Endothelial cell (in vitro differentiated cells): ENCODE results near the gene JPT1. TPM values are rescaled to one million over a fixed set of nuclear protein-coding genes. Genes with fewer than 3 reads are reported as not detected.

ENCODE experiments used
- DNase-seq: peaks from one replicate; pipeline ENCODE4 v3.0.0; 2021; ENCODE audit warnings: low spot score
- H3K27ac Mint-ChIP-seq: one replicate; pipeline ENCODE4 v1.8.0; 2021; ENCODE audit warnings: mixed read lengths, inconsistent platforms; ENCODE audit not compliant: unreplicated experiment
- H3K27me3 Mint-ChIP-seq: one replicate; pipeline ENCODE4 v1.8.0; 2021; ENCODE audit warnings: mild to moderate bottlenecking, moderate library complexity, mixed read lengths, inconsistent platforms; ENCODE audit not compliant: unreplicated experiment
- H3K36me3 Mint-ChIP-seq: one replicate; pipeline ENCODE4 v1.8.0; 2021; ENCODE audit warnings: mild to moderate bottlenecking, low read depth, mixed read lengths, inconsistent platforms; ENCODE audit not compliant: unreplicated experiment
- H3K4me1 Mint-ChIP-seq: one replicate; pipeline ENCODE4 v1.8.0; 2021; ENCODE audit warnings: mild to moderate bottlenecking, mixed read lengths, inconsistent platforms; ENCODE audit not compliant: unreplicated experiment
- H3K4me3 Mint-ChIP-seq: one replicate; pipeline ENCODE4 v1.8.0; 2021; ENCODE audit warnings: mild to moderate bottlenecking, mixed read lengths, inconsistent platforms; ENCODE audit not compliant: unreplicated experiment
- H3K9me3 Mint-ChIP-seq: one replicate; pipeline ENCODE4 v1.8.0; 2021; ENCODE audit warnings: mixed read lengths, inconsistent platforms; ENCODE audit not compliant: unreplicated experiment
- CTCF ChIP-seq: fragments of 200-600 bp; sonication (generic); IDR thresholded peaks from one replicate; pipeline ENCODE4 v1.5.0; 2021; ENCODE audit warnings: antibody characterized with exemption; ENCODE audit not compliant: unreplicated experiment
- total RNA-seq: library from RNA; stranded (reverse); fragmentation: NEBNext Ultra II Directional; extraction: Animal tissue kit (Norgen Biotek cat#: 25700); gene quantifications from one replicate; pipeline ENCODE4 v1.2.1, GENCODE V29; 2021; ENCODE audit not compliant: unreplicated experiment

JPT1 gene
- total RNA-seq, 1 donor from 2014 or later, result 115 TPM

DNA sequence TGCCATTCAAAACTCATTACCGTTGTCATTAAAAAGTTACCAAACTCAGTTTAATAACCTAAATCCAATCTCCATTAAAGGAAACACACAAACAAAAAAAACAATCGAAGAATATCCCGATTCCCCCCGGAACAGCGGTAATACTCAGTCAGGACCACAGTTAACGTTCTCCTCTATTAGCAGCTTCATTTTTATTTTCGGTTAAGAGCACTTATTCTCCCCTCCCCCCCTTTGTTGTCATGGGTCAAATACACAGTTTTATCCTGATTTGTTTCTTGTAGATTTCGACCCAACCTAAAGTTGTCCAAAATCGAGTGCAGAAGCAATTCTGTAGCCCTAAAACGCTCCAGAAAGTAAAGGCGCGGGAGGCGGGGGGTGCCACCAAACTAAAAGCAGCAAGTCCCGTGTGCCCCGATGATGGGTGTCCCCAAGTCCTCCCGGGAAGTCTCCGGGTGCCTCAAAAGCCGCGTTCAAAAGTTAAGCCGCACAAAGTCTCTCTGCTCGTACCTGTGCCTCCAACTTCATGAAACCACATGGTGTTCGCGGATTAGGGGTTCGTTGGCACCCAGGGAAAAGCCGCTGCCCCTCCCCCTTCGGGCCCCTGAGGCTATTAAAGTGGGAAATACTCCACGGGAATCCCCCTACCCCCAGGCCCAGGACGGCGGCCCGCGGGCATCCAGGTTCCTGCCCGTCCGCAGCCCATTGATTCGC, 27.5 kb upstream of the JPT1 start:
- Mint-ChIP-seq H3K4me1 (peaks cover 25% of the 10 kb centered on the region), H3K27ac (peak overlapping the region; percentile 79), H3K36me3 (peaks cover 28% of the 10 kb centered on the region), H3K27me3 (peaks cover 14% of the 10 kb centered on the region), H3K4me3 (peak overlapping the region; percentile 97), H3K9me3 (no peaks in the 10 kb centered on the region)
- no peak for DNase-seq
- TF ChIP-seq CTCF, result no peak

DNA sequence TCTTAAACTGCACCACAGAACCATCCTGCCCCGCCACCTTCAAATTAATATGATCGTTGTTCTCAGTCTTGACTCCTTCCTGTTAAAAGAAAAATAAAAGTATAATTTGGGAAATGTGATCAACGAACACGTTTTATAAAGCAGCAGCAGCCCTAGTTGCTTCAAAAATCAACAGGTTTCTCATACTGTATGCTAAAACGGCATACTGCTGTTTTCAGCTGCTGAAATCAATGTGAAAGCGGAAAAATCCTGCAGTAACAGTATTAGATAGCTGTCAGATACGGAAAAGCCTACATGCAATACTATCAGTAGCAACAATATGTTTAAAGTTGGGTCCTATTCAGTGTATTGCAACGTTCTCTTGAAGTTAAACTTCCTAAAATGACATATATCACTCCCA, 26.8 kb upstream of the JPT1 start:
- Mint-ChIP-seq H3K36me3 (peaks cover 32% of the 10 kb centered on the region), H3K4me3 (peak overlapping the region; percentile 97), H3K27me3 (peaks cover 14% of the 10 kb centered on the region), H3K27ac (peak overlapping the region; percentile 79), H3K9me3 (no peaks in the 10 kb centered on the region), H3K4me1 (peaks cover 25% of the 10 kb centered on the region)
- no peak for TF ChIP-seq CTCF
- DNase-seq, result no peak

- H3K27ac Mint-ChIP-seq, result no peak overlapping the region
- H3K36me3 Mint-ChIP-seq, result peaks cover 32% of the 10 kb centered on the region
- peaks cover 5% of the 10 kb centered on the region for H3K27me3 Mint-ChIP-seq
- DNase-seq, result no peak
- H3K4me1 Mint-ChIP-seq, result peaks cover 13% of the 10 kb centered on the region
- no peaks in the 10 kb centered on the region for H3K9me3 Mint-ChIP-seq
- TF ChIP-seq CTCF, result no peak
- H3K4me3 Mint-ChIP-seq, result no peak overlapping the region
Observed at GRCh38 chr17:75178453-75178852, 24.1 kb upstream of the JPT1 start.

DNA sequence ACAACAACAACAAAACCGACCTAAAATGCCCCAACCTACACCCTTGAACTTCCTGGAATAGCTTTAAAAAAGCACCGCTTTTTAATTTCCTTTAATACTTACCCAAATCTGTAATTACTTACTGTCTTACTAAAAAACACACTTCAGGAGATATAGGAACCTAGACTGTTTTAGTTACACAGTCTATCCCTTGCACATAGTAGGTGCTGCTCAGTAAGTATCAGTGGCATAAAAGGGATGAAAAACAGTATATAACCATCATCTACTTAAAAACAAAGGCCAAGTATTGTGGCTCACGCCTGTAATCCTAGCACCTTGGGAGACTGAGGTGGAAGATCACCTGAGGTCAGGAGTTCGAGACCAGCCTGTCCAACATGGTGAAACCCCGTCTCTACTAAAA, 22.3 kb upstream of the JPT1 start:
- Mint-ChIP-seq H3K27me3 (peaks cover 3% of the 10 kb centered on the region), H3K4me1 (peaks cover 9% of the 10 kb centered on the region), H3K9me3 (no peaks in the 10 kb centered on the region), H3K4me3 (peak overlapping the region; percentile 67), H3K36me3 (peaks cover 37% of the 10 kb centered on the region), H3K27ac (peak overlapping the region; percentile 77)
- TF ChIP-seq CTCF, result no peak
- no peak for DNase-seq

DNA sequence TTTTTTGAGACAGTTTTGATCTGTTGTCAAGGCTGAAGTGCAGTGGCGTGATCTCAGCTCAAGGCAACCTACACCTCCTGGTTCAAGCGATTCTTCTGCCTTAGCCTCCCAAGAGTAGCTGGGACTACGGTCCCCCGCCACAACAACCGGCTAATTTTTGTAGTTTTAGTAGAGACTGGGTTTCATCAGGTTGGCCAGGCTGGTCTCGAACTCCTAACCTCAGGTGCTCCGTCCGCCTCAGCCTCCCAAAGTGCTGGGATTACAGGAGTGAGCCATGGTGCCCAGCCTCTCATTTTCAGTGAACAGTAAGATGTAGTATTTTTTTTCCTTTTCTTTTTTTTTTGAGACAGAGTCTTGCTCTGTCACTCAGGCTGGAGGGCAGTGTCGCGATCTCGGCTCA, 20.7 kb upstream of the JPT1 start:
- Mint-ChIP-seq H3K36me3 (peaks cover 28% of the 10 kb centered on the region), H3K4me1 (no peaks in the 10 kb centered on the region), H3K27ac (no peak overlapping the region), H3K9me3 (no peaks in the 10 kb centered on the region), H3K27me3 (no peaks in the 10 kb centered on the region), H3K4me3 (no peak overlapping the region)
- DNase-seq, result no peak
- no peak for TF ChIP-seq CTCF
